AG04450 (cell line): ENCODE data around the gene PTPRT. TPM values are rescaled to one million over a fixed set of nuclear protein-coding genes. Genes with fewer than 3 reads are reported as not detected.

ENCODE experiments used
- CTCF ChIA-PET: fragments of 300-600, 350-600 bp; formaldehyde crosslinking; extraction: SDS; loops from one replicate; lab custom pipeline; 2022; ENCODE audit warnings: antibody characterized with exemption, inconsistent platforms; lab: Charles Lee
- POLR2A ChIA-PET: fragments of 350-600 bp; formaldehyde crosslinking; extraction: SDS; loops from one replicate; lab custom pipeline; 2021; ENCODE audit warnings: antibody characterized with exemption, inconsistent platforms; lab: Yijun Ruan, JAX
- DNase-seq: peaks from one replicate; pipeline ENCODE4 v3.0.0-alpha.2; 2011; ENCODE audit warnings: low read depth, low spot score
- H3K27ac ChIP-seq: one replicate; pipeline ENCODE4 v1.5.1; 2012; ENCODE audit warnings: low read depth, low read length, control low read depth
- H3K27me3 ChIP-seq: one replicate; pipeline ENCODE4 v1.6.0; 2012; ENCODE audit warnings: low read length; ENCODE audit not compliant: control insufficient read depth, insufficient read depth
- H3K4me3 ChIP-seq: 2 replicates; pipeline ENCODE4 v1.5.1; 2011; ENCODE audit warnings: mild to moderate bottlenecking, low read depth, low read length, control low read depth
- H3K9me3 ChIP-seq: 2 replicates; pipeline ENCODE4 v1.5.1; 2012; ENCODE audit warnings: low read length; ENCODE audit not compliant: control insufficient read depth, insufficient read depth
- polyA plus RNA-seq: library from polyadenylated mRNA; depleted of rRNA; stranded (reverse); fragments of >200 nt; gene quantifications from 2 replicates; pipeline ENCODE4 v1.2.3, GENCODE V29; 2011
- TF ChIP-seq, protein P1 (sequence below): IDR thresholded peaks from 2 replicates; pipeline ENCODE4 v1.5.1; 2011; ENCODE audit warnings: low read depth, low read length, control low read depth, inconsistent platforms

The PTPRT gene
- polyA plus RNA-seq, 1 experiment = not detected

DNA sequence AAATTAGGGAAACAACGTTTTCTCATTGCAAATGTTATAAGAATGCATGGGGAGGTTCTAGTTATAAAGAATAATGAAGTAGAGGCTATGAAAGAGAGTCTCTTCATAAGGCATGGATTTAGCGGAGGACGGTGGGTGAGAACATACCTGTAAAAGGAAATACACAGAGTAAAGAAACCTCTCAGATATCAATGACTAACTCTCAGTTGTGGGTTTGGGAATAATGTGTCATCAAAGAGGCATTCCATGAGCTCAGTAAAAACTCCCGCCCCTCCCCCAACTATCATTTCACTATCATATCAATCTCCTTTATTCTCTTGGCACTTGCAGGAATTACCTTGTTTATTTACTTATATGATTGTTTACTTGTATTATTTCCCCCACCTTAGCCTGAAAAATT lies 695.4 kb downstream of the PTPRT start:
- POLR2A ChIA-PET = no interaction called here
- Histone ChIP-seq H3K27ac (no peak overlapping the region), H3K4me3 (no peak overlapping the region), H3K27me3 (no peaks in the 10 kb centered on the region), H3K9me3 (peaks cover 3% of the 10 kb centered on the region; the same call in 1 of the 2 replicates)
- CTCF ChIA-PET = no interaction called here
- TF ChIP-seq, protein P1, sequence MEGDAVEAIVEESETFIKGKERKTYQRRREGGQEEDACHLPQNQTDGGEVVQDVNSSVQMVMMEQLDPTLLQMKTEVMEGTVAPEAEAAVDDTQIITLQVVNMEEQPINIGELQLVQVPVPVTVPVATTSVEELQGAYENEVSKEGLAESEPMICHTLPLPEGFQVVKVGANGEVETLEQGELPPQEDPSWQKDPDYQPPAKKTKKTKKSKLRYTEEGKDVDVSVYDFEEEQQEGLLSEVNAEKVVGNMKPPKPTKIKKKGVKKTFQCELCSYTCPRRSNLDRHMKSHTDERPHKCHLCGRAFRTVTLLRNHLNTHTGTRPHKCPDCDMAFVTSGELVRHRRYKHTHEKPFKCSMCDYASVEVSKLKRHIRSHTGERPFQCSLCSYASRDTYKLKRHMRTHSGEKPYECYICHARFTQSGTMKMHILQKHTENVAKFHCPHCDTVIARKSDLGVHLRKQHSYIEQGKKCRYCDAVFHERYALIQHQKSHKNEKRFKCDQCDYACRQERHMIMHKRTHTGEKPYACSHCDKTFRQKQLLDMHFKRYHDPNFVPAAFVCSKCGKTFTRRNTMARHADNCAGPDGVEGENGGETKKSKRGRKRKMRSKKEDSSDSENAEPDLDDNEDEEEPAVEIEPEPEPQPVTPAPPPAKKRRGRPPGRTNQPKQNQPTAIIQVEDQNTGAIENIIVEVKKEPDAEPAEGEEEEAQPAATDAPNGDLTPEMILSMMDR = no peak
- no peak for DNase-seq

DNA sequence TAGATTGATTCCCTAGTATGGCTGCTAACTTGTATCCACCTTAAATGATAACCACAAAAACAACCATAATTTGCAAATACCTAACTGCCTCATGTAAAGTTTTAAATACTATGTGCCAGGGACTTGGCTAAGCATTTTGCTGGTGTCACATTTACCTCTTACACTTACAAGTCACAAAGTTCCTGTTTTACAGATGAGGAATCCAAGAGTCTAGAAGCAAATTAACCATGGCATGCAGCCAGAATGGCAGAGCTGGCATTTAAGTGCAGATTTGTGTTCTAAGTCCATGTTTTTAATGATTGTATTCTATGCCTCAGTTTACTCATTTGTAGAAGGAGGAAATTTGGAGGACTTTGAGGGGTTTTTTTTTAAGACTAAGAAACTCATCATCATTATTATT lies 696.7 kb downstream of the PTPRT start:
- Histone ChIP-seq H3K4me3 (no peak overlapping the region), H3K9me3 (peaks cover 3% of the 10 kb centered on the region; the same call in 1 of the 2 replicates), H3K27ac (no peak overlapping the region), H3K27me3 (no peaks in the 10 kb centered on the region)
- TF ChIP-seq, protein P1 = no peak
- POLR2A ChIA-PET = no interaction called here
- CTCF ChIA-PET = no interaction called here
- no peak for DNase-seq

DNA sequence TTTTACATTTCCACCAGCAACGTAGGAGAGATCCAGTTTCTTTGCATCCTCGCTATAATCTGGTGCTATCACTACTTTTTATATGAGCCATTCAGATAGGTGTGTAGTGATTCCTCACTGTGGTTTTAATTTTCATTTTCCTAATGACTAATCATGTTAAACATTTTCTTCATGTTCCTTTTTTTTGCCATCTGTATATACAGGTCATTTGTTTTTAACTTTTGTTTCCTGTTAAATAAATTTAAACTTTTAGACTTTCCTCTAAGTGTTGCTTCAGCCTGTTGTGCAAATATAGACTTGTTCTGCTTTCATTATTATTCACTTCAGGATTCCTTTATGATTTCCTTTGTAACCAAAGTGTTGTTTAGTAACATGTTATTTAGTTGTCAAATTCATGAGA lies 697.4 kb downstream of the PTPRT start:
- DNase-seq = no peak
- CTCF ChIA-PET = no interaction called here
- H3K27me3 ChIP-seq = no peaks in the 10 kb centered on the region
- H3K27ac ChIP-seq = no peak overlapping the region
- H3K4me3 ChIP-seq = no peak overlapping the region
- peaks cover 3% of the 10 kb centered on the region; the same call in 1 of the 2 replicates for H3K9me3 ChIP-seq
- POLR2A ChIA-PET = no interaction called here
- TF ChIP-seq, protein P1 = no peak

DNA sequence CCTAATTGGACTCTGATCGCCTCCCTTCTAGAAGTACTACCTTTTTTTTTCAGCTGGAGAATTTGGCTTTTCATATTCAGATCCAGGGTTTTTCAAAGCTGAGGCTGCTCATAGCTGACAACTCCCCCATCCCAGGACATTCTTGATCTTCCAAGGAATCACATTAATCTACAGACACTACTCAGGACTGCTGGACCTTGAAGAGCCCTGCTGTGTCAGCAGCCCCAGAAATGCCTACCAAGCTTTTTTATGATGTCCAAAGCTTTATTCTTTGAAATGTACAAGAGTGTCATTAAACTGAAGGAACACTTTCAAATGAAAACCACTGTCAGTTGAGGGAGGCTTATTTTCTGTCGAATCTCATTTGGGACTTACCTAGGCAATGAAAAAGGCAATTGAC lies 704.1 kb downstream of the PTPRT start:
- Histone ChIP-seq H3K4me3 (no peak overlapping the region), H3K27ac (no peak overlapping the region), H3K9me3 (peaks cover 20% of the 10 kb centered on the region), H3K27me3 (no peaks in the 10 kb centered on the region)
- DNase-seq = no peak
- POLR2A ChIA-PET = no interaction called here
- CTCF ChIA-PET = no interaction called here
- TF ChIP-seq, protein P1 = no peak

DNA sequence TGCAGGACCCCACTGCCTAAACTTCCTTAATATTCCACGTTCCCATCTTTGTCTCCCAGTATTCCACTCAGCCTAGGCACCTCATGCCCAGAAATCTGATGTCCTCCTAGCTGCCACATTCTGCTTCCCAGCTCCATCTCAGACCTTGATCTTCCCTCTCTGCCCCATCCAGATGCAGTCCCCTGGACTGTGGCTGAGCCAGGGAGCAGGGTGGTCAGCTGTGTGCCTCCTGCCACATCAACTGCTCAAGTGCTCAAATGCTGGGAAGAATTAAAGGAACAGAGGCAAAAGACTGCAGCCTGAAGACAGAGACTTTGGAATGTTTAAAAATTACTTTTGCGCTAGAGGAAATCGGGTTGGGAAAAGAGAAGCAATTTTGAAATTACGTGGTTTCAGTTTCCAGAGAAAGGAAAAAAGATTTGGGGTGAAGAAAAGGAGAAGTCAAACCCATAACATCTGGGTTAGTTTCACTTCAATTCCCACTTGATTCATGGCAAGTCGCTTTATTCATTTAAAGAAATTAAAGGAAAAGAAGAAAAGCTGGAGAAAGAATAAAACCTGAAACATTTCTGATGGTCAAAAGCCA lies 704.8 kb downstream of the PTPRT start:
- H3K9me3 ChIP-seq = peaks cover 23% of the 10 kb centered on the region
- no peak overlapping the region for H3K4me3 ChIP-seq
- no peak overlapping the region for H3K27ac ChIP-seq
- ChIA-PET CTCF (no interaction called here), POLR2A (no interaction called here)
- H3K27me3 ChIP-seq = no peaks in the 10 kb centered on the region
- no peak for DNase-seq
- TF ChIP-seq, protein P1 = no peak
